Upper lobe of left lung (tissue), 4 donors: Measurements from ENCODE around the gene EBF3.

Experiments
- EP300 ChIP-seq, 4 donors: sonication (generic); formaldehyde crosslinking; IDR thresholded peaks; one replicate each; pipeline ENCODE4 v1.5.1; 2017; ENCODE audit warnings: antibody characterized with exemption in 4 of 4, control low read depth in 2 of 4
- POLR2A ChIP-seq, 4 donors: fragments of 450-650 bp; IDR thresholded peaks; one replicate each; pipeline ENCODE4 v1.5.1; 2016 to 2017; ENCODE audit warnings: antibody characterized with exemption in 4 of 4, mild to moderate bottlenecking in 2 of 4
- TF ChIP-seq, protein P1 (sequence below), 6 experiments: fragments of 450-650 bp in 4 of 6; fragments of 200-600 bp in 2 of 6; sonication (generic) in 2 of 6; IDR thresholded peaks; one replicate each; pipeline ENCODE4 v1.5.1; 2016 to 2019; ENCODE audit warnings: antibody characterized with exemption in 6 of 6

DNA sequence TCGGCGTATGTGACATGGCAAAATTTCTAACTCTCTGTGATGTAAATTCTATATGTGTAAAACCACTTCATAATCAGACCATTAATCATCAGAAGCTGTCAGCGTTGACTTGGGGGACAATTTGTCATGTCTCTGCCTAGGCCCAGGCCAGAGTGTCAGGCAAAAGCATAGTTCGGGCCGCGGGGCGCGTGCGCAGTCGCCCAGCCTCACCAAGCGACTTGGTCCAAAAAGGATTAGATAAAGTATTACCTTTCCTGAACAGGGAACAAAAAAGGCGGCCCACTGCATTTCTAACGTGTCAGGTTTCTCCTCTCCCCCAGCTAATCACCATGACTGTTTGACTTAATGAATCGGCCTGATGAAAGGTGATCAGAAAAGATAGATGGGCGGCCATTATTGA lies 114.2 kb downstream of the EBF3 start:
- TF ChIP-seq, protein P1, sequence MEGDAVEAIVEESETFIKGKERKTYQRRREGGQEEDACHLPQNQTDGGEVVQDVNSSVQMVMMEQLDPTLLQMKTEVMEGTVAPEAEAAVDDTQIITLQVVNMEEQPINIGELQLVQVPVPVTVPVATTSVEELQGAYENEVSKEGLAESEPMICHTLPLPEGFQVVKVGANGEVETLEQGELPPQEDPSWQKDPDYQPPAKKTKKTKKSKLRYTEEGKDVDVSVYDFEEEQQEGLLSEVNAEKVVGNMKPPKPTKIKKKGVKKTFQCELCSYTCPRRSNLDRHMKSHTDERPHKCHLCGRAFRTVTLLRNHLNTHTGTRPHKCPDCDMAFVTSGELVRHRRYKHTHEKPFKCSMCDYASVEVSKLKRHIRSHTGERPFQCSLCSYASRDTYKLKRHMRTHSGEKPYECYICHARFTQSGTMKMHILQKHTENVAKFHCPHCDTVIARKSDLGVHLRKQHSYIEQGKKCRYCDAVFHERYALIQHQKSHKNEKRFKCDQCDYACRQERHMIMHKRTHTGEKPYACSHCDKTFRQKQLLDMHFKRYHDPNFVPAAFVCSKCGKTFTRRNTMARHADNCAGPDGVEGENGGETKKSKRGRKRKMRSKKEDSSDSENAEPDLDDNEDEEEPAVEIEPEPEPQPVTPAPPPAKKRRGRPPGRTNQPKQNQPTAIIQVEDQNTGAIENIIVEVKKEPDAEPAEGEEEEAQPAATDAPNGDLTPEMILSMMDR (IDR thresholded peaks at IDR 0.05), result no peak
- TF ChIP-seq EP300 (IDR thresholded peaks at IDR 0.05) (no peak), POLR2A (IDR thresholded peaks at IDR 0.05) (no peak)
